GM18858 (cell line): ENCODE data around the gene CFAP251.
"Not testable (repeated sequence)": the region's sequence is repeated elsewhere in the genome, so short reads cannot be mapped to it uniquely, and the experiment has no call there.

ENCODE experiments used
- ATAC-seq: cut with Tn5 transposase; IDR thresholded peaks from one replicate; pipeline ENCODE4 v1.9.1; 2021; ENCODE audit not compliant: unreplicated experiment

Gene CFAP251

GRCh38 chr12:121974026-121974985 is 55.9 kb downstream of the CFAP251 start:
- ATAC-seq, result no peak

- ATAC-seq, result no peak
Observed at GRCh38 chr12:121975021-121975420, 56.6 kb downstream of the CFAP251 start.

DNA sequence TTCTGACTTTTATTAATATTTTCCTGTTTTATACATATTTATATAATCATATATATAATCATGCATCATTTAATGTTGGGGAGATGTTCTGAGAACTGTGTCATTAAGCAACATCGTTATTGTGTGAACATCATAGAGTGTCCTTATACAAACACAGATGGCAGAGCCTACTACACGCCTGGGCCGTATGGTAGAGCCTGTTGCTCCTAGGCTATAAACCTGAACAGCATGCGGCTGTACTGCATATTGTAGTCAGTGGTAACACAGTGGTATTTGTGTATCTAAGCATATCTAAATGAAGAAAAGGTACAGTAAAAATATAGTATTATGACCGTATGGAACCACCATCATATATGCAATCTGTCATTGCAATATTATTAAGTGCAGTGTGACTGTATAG is 58.6 kb downstream of the CFAP251 start:
- no peak for ATAC-seq

DNA sequence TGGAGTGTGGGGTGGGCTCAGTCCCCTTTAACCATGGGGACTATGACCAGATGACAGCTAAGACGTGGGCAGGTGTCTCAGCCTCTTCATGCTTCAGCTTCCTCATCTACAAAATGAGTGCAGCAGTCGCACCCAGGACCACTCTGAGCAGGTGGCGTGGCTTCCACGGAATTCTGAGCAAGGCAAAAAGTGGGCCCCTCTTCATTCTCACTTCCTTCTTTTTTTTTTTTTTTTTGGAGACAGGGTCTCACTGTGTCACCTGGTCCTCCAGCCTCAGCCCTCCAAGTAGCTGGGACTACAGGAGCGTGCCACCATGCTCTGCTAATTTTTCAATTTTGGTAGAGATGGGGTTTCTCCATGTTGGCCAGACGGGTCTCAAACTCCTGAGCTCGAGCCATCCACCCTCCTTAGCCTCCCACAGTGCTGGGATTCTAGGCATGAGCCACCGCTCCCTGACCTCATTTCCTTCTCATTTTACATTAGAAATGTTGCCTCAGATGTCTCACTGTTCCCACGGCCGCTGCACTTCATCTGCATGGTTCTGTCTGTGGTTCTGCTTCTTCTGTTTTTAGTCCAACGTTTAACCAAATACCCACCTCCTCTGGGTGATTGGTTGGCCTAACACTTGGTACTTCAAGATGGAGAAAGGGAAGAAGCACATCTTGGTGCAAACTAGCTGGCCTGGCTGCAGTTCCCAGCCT is 61.9 kb downstream of the CFAP251 start:
- no peak for ATAC-seq

GRCh38 chr12:121980892-121981272 is 62.5 kb downstream of the CFAP251 start:
- ATAC-seq, result no peak

- ATAC-seq, result no peak
Observed at GRCh38 chr12:121981456-121981855, 63.1 kb downstream of the CFAP251 start.

GRCh38 chr12:121982950-121983349 is 64.6 kb downstream of the CFAP251 start:
- ATAC-seq, result no peak

DNA sequence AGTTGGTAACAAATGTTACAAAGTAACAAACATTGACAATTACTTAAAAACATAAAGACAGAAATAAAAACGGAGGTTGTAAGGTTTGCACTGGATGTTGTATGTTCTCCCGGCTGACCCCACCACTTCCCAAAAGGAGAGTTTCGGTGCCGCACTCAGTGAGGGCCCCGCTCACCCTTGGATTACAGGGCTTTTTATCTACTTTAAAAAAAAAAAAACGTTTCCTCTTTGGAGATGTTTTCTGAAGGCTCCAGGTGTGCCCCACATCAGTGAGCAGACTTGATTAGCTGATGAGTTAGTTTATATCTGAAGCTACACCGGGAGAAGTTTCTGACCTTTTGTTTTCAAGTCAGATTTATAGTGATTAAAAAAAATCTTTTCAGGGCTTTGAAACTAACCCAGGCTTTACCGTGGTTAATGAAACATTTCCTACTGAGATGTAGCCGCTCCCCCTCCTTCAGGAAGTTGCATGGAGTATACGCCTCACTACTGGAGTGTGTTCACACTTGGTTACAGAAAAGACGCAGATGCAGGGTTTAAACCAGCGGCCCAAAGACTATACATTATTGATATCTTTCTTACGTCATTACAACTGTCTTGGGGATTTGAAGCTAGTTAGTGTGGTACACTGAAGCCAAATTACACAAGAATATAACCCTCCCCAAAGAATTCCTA is 65.3 kb downstream of the CFAP251 start:
- ATAC-seq, result no peak

GRCh38 chr12:121986489-121987245 is 68.3 kb downstream of the CFAP251 start:
- no peak for ATAC-seq

DNA sequence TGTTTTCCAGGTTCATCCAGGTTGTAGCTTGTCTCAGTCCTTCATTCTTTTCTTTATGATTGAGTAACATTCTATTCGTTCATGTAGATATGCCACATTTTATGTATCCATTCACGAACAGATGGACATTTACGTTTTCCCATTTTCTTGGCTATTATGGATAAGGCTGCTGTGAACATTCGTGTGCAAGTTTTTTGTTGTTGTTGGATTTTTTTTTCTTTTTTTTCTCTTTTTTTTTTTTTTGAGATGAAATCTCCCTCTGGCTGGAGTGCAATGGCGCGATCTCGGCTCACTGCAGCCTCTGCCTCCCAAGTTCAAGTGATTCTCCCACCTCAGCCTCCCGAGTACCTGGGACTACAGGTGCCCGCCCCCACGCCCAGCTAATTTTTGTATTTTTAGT is 70.1 kb downstream of the CFAP251 start:
- not testable (repeated sequence) for ATAC-seq

- no peak for ATAC-seq
Observed at GRCh38 chr12:121989276-121990113, 71.1 kb downstream of the CFAP251 start.

- ATAC-seq, result no peak
Observed at GRCh38 chr12:121990114-121990647, 71.8 kb downstream of the CFAP251 start.

DNA sequence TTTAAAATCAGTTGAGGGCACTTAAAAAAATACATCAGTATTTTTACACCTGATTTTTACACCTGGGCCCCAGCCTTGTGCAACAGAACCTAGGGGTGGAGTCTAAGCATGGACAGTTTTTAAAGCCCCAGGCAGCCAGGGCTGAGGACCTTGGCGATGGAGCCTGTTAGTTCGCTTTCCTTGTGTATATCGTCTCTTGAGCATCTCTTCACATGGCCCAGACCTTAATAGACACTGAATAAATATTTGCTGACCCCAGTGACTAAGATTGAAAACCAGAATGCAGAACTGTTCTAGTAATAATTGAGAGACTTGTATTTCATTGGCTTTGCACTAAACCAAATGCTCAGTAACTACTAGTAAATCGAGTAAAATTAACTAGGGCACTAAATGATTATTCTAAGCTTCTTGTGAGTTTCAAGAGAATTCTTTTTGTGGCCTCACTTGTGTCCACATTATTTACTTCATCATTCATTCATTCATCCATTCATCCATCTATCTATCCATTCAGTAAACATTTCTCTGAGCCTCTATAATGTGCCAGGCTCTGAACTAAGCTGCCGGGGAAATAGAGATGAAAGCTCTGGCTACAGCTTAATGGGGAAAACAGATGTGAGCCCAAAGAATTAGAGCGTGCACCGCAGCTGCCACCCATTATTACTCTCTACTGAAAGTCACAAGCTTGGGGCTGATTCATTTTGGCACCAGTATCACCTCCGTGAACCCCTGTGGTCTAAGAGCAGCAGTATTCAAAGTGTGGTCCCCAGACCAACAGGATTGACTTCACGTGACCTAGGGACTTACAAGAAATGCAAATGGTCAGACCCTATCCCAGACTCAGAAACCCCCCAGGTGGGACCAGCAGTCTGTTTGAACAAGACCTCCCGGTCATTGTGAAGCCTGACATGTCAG is 72.6 kb downstream of the CFAP251 start:
- ATAC-seq, result no peak

- ATAC-seq, result peak; percentile 82
Observed at GRCh38 chr12:121992059-121992879, 73.9 kb downstream of the CFAP251 start.

DNA sequence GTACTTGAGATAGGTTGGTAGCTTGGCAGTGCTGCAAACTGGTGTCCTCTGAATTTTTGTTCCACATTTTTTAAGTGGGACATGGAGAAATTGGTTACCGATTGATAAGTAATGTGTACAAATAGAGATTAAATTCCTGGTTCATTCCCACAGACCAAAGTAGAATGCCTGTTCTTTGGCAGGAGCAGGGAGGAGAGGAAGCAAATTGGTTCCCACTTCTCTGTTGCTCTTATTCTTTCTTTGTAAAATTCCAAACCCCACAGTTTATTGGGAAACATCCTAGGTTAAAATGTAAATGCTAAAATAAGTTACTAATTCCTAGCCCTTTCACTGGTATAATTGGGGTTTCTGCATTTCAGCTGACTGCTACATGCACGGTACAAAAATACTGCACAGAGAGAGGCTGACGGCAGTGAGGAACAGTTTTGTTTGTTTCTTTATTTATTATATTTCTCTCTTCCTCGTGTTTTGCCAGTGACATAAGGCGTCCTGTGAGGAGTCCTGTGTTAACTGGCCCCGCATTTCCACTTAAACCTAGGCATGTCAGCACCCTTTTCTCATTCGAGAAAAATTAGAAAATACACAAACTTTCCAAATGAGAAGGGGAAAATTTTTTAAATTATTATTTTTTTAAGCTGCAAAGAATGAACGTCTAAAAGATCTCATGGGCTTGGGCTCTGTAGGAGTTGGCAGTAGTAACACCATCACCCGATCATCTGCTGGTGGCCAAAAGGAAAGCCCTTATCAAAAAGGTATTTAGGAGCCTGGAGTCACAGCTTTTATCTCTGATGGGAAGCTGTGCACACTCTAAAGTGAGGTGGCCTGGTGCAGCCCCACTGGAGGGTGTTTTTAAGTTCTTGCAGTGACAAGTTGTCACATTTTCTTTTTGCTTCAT is 77.9 kb downstream of the CFAP251 start:
- no peak for ATAC-seq

GRCh38 chr12:121996945-121997612 is 78.7 kb downstream of the CFAP251 start:
- ATAC-seq, result no peak
